Gastrocnemius medialis (tissue), 4 donors: ENCODE data around the gene TRAPPC11.

Source experiments
- POLR2A ChIP-seq, 2 donors: fragments of 450-650 bp; IDR thresholded peaks; one replicate each; pipeline ENCODE4 v1.6.1; 2017; ENCODE audit warnings: antibody characterized with exemption in 2 of 2, mild to moderate bottlenecking in 2 of 2, moderate library complexity in 2 of 2
- TF ChIP-seq, protein P1 (sequence below), 5 experiments: fragments of 450-650 bp in 3 of 5; fragments of 200-600 bp in 2 of 5; sonication (generic) in 2 of 5; IDR thresholded peaks in 4 of 5; conservative IDR thresholded peaks in 1 of 5; 1 replicate in 4 of 5; 2 replicates in 1 of 5; pipeline ENCODE4 v1.5.1; 2016 to 2019; ENCODE audit warnings: antibody characterized with exemption in 5 of 5, mild to moderate bottlenecking in 3 of 5, moderate library complexity in 3 of 5

GRCh38 chr4:183686461-183686860 lies 27.4 kb downstream of the TRAPPC11 start:
- TF ChIP-seq, protein P1, sequence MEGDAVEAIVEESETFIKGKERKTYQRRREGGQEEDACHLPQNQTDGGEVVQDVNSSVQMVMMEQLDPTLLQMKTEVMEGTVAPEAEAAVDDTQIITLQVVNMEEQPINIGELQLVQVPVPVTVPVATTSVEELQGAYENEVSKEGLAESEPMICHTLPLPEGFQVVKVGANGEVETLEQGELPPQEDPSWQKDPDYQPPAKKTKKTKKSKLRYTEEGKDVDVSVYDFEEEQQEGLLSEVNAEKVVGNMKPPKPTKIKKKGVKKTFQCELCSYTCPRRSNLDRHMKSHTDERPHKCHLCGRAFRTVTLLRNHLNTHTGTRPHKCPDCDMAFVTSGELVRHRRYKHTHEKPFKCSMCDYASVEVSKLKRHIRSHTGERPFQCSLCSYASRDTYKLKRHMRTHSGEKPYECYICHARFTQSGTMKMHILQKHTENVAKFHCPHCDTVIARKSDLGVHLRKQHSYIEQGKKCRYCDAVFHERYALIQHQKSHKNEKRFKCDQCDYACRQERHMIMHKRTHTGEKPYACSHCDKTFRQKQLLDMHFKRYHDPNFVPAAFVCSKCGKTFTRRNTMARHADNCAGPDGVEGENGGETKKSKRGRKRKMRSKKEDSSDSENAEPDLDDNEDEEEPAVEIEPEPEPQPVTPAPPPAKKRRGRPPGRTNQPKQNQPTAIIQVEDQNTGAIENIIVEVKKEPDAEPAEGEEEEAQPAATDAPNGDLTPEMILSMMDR (IDR thresholded peaks at IDR 0.05 in 4 of 5, conservative IDR thresholded peaks at IDR 0.05 in 1 of 5): no peak
- no peak for TF ChIP-seq POLR2A (IDR thresholded peaks at IDR 0.05)
